GM18873 (cell line): ENCODE data around the gene PRXL2A.
"Not testable (repeated sequence)": the region's sequence is repeated elsewhere in the genome, so short reads cannot be mapped to it uniquely, and the experiment has no call there.

Source experiments
- ATAC-seq: cut with Tn5 transposase; IDR thresholded peaks from one replicate; pipeline ENCODE4 v1.9.1; 2021; ENCODE audit warnings: mild to moderate bottlenecking, moderate library complexity, moderate number of reproducible peaks; ENCODE audit not compliant: unreplicated experiment, low FRiP score

PRXL2A gene

GRCh38 chr10:80410578-80411145 lies 2.3 kb downstream of the PRXL2A start:
- ATAC-seq, result no peak

GRCh38 chr10:80411267-80411668 lies 2.9 kb downstream of the PRXL2A start:
- no peak for ATAC-seq

GRCh38 chr10:80411681-80412220 lies 3.4 kb downstream of the PRXL2A start:
- ATAC-seq, result no peak

- no peak for ATAC-seq
These were observed 4.1 kb downstream of the PRXL2A start for GRCh38 chr10:80412486-80412885.

- ATAC-seq, result no peak
These were observed 5.1 kb downstream of the PRXL2A start for GRCh38 chr10:80413271-80413996.

- no peak for ATAC-seq
These were observed 6.0 kb downstream of the PRXL2A start for GRCh38 chr10:80414142-80414895.

GRCh38 chr10:80415734-80416478 lies 7.6 kb downstream of the PRXL2A start:
- ATAC-seq, result no peak

GRCh38 chr10:80416479-80417098 lies 8.2 kb downstream of the PRXL2A start:
- no peak for ATAC-seq

GRCh38 chr10:80417256-80417655 lies 8.9 kb downstream of the PRXL2A start:
- ATAC-seq, result not testable (repeated sequence)

- no peak for ATAC-seq
These were observed 12.8 kb downstream of the PRXL2A start for GRCh38 chr10:80421050-80421706.

GRCh38 chr10:80421707-80422536 lies 13.6 kb downstream of the PRXL2A start:
- peak; percentile 91 for ATAC-seq

GRCh38 chr10:80425901-80426300 lies 17.6 kb downstream of the PRXL2A start:
- no peak for ATAC-seq

- no peak for ATAC-seq
These were observed 19.2 kb downstream of the PRXL2A start for GRCh38 chr10:80427541-80427940.

GRCh38 chr10:80429521-80429973 lies 21.2 kb downstream of the PRXL2A start:
- ATAC-seq, result no peak

- ATAC-seq, result no peak
These were observed 24.8 kb downstream of the PRXL2A start for GRCh38 chr10:80433134-80433533.

- no peak for ATAC-seq
These were observed 28.2 kb downstream of the PRXL2A start for GRCh38 chr10:80436446-80437098.

- ATAC-seq, result no peak
These were observed 28.9 kb downstream of the PRXL2A start for GRCh38 chr10:80437227-80437626.

GRCh38 chr10:80441831-80442230 lies 33.5 kb downstream of the PRXL2A start:
- no peak for ATAC-seq
